ENCODE measurements around the gene SNAP29. TPM values are rescaled to one million over a fixed set of nuclear protein-coding genes. Genes with fewer than 3 reads are reported as not detected.
"Not testable (repeated sequence)": the region's sequence is repeated elsewhere in the genome, so short reads cannot be mapped to it uniquely, and the experiment has no call there.

SNAP29 gene
- total and polyA plus RNA-seq, 12 donors, result 9.9 to 43.6 (median 26.1) TPM

GRCh38 chr22:20887375-20887774 lies 28.6 kb downstream of the SNAP29 start:
- intact Hi-C loops (cut with DNase I), result loop anchor here in 4 of 10 donors (5.0 to 10.0 kb wide), 4 partner anchors 75 to 117 kb away; partner anchors contain the start of genes LZTR1 (in 2 of the 4) and THAP7 (in 2 of the 4)
- no peak for DNase-seq
- TF ChIP-seq, protein P1, sequence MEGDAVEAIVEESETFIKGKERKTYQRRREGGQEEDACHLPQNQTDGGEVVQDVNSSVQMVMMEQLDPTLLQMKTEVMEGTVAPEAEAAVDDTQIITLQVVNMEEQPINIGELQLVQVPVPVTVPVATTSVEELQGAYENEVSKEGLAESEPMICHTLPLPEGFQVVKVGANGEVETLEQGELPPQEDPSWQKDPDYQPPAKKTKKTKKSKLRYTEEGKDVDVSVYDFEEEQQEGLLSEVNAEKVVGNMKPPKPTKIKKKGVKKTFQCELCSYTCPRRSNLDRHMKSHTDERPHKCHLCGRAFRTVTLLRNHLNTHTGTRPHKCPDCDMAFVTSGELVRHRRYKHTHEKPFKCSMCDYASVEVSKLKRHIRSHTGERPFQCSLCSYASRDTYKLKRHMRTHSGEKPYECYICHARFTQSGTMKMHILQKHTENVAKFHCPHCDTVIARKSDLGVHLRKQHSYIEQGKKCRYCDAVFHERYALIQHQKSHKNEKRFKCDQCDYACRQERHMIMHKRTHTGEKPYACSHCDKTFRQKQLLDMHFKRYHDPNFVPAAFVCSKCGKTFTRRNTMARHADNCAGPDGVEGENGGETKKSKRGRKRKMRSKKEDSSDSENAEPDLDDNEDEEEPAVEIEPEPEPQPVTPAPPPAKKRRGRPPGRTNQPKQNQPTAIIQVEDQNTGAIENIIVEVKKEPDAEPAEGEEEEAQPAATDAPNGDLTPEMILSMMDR (IDR thresholded peaks at IDR 0.05), result no peak
- Histone ChIP-seq H3K4me1 (peaks cover 0 to 19% (median 12%) of the 10 kb centered on the region in 9 donors), H3K27me3 (no peaks in the 10 kb centered on the region), H3K36me3 (peaks cover 0 to 78% (median 36%) of the 10 kb centered on the region in 9 donors), H3K27ac (no peak overlapping the region), H3K9me3 (no peaks in the 10 kb centered on the region), H3K4me3 (no peak overlapping the region)
- WGBS, 2 donors, result 81 to 84% methylated on average over 5 of the region's 5 CpGs
- ATAC-seq, result no peak

- DNase-seq (no peak), ATAC-seq (no peak)
- intact Hi-C loops (cut with DNase I), result loop anchor here in 4 of 10 donors (5.0 to 10.0 kb wide), 4 partner anchors 73 to 116 kb away; partner anchors contain the start of genes LZTR1 (in 2 of the 4) and THAP7 (in 2 of the 4)
- H3K9me3 ChIP-seq, result no peaks in the 10 kb centered on the region
- 80 to 81% methylated on average over 6 of the region's 6 CpGs for WGBS, 2 donors
- no peak overlapping the region for H3K4me3 ChIP-seq
- H3K4me1 ChIP-seq, result peaks cover 0 to 19% (median 12%) of the 10 kb centered on the region in 9 donors
- peaks cover 0 to 61% (median 31%) of the 10 kb centered on the region in 9 donors for H3K36me3 ChIP-seq
- no peak overlapping the region for H3K27ac ChIP-seq
- H3K27me3 ChIP-seq, result no peaks in the 10 kb centered on the region
- TF ChIP-seq, protein P1 (IDR thresholded peaks at IDR 0.05), result no peak
Observed at GRCh38 chr22:20889025-20889704, 30.4 kb downstream of the SNAP29 start.

DNA sequence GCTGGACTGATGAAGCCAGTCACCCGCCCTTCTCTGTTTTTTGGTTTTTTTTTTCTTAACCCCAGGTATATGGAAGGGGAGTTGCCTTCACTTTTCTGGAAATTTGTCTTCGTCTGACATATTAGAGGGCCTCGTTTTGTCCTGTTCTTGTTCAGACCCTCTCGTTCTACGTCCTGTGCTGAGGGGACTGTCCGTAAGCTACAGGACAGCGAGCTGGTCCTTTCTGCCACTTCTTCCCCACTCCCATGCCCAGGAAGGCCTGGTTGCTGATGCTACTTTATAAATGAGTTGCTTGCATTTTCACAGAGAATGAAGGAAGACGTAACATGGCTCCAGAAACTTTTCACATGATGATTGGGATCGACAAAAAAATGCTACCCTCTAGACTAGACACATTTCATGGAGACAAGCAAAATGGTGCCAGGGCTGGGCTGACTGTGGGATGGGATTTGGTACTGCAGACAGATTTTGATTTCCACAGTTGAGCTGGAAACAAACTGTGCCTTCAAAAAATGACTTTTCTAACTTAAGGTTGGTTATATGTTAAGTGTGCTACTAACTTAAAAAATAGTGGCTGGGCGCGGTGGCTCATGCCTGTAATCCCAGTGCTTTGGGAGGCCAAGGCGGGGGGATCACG lies 31.2 kb downstream of the SNAP29 start:
- DNase-seq (no peak), ATAC-seq (no peak)
- intact Hi-C loops (cut with DNase I), result loop anchor here in 5 of 10 donors (5.0 to 10.0 kb wide), 5 partner anchors 72 to 185 kb away; partner anchors contain the start of genes LZTR1 (in 2 of the 5) and THAP7 (in 2 of the 5)
- no peak overlapping the region for H3K27ac ChIP-seq
- TF ChIP-seq, protein P1 (IDR thresholded peaks at IDR 0.05), result no peak
- no peaks in the 10 kb centered on the region for H3K27me3 ChIP-seq
- peaks cover 0 to 52% (median 23%) of the 10 kb centered on the region in 9 donors for H3K36me3 ChIP-seq
- H3K9me3 ChIP-seq, result no peaks in the 10 kb centered on the region
- peaks cover 0 to 15% (median 12%) of the 10 kb centered on the region in 9 donors for H3K4me1 ChIP-seq
- H3K4me3 ChIP-seq, result no peak overlapping the region
- WGBS, 2 donors, result 87 to 91% methylated on average over 13 of the region's 13 CpGs

GRCh38 chr22:20890975-20891374 lies 32.2 kb downstream of the SNAP29 start:
- TF ChIP-seq, protein P1 (IDR thresholded peaks at IDR 0.05), result no peak
- no peak for DNase-seq
- H3K4me1 ChIP-seq, result peaks cover 0 to 6% (median 2%) of the 10 kb centered on the region in 9 donors
- intact Hi-C loops (cut with DNase I), result loop anchor here in 1 of 10 donors (10.0 kb wide), 1 partner anchor 184 kb away; no protein-coding TSS in a partner anchor
- H3K4me3 ChIP-seq, result no peak overlapping the region
- ATAC-seq, result no peak
- no peaks in the 10 kb centered on the region for H3K27me3 ChIP-seq
- H3K9me3 ChIP-seq, result no peaks in the 10 kb centered on the region
- 97 to 98% methylated on average over 6 of the region's 6 CpGs for WGBS, 2 donors
- no peak overlapping the region for H3K27ac ChIP-seq
- peaks cover 0 to 44% (median 23%) of the 10 kb centered on the region in 9 donors for H3K36me3 ChIP-seq

- intact Hi-C loops (cut with DNase I), result loop anchor here in 2 of 10 donors (5.0 to 10.0 kb wide), 2 partner anchors 45 to 177 kb away; no protein-coding TSS in a partner anchor
- H3K27ac ChIP-seq, ATAC-seq, DNase-seq, H3K4me1 ChIP-seq, H3K27me3 ChIP-seq, H3K4me3 ChIP-seq, H3K36me3 ChIP-seq, H3K9me3 ChIP-seq: not testable (repeated sequence)
- 88 to 93% methylated on average over 6 to 7 of the region's 7 CpGs for WGBS, 2 donors
Observed at GRCh38 chr22:20897737-20898136, 38.9 kb downstream of the SNAP29 start.

Data from heart right ventricle (tissue), 16 donors.